Regular cardiac myocyte (primary cell): Measurements from ENCODE around the gene TRNP1. TPM values are rescaled to one million over a fixed set of nuclear protein-coding genes. Genes with fewer than 3 reads are reported as not detected.

Source experiments
- total RNA-seq: library from RNA; depleted of rRNA; stranded (reverse); fragments of >200 nt; gene quantifications from 2 replicates; pipeline ENCODE4 v1.2.3, GENCODE V29; 2014

Gene TRNP1, protein sequence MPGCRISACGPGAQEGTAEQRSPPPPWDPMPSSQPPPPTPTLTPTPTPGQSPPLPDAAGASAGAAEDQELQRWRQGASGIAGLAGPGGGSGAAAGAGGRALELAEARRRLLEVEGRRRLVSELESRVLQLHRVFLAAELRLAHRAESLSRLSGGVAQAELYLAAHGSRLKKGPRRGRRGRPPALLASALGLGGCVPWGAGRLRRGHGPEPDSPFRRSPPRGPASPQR
- 12.1 and 17.4 TPM in 2 replicates for total RNA-seq

DNA sequence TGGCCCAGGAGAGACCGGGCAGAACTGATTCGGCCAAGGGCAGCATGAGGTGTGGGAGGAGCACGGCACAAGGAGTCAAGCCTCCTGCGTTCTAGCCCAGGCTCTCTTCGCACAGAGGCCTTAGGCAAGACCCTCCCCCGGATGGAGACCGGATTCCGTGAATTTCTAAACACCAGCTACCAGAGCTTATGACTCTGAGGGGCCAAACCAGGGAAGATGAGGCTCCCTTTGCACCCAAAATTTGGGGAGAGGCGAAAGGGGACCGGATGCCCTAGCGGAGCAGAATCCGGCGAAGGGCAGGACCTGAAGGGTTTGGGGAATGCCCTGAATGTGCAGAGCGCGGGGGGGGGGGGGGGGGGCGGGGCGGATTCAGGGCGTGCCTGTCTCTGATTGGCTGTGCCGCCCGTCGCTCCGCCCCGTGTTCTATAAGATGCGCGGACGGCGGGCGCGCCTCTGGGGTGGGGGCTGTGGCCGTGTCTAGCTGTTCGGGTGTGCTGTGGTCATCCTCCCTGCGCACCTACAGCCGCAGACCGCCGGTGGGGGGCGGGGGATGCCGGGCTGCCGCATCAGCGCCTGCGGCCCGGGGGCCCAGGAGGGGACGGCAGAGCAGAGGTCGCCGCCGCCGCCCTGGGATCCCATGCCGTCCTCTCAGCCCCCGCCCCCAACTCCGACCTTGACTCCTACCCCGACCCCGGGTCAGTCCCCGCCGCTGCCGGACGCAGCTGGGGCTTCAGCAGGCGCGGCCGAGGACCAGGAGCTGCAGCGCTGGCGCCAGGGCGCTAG, at the start of gene TRNP1:
TSS of gene TRNP1 (plus strand) at position 456 of the 783 bp plus-strand sequence. CDS start at position 551, 95 bp downstream.

DNA sequence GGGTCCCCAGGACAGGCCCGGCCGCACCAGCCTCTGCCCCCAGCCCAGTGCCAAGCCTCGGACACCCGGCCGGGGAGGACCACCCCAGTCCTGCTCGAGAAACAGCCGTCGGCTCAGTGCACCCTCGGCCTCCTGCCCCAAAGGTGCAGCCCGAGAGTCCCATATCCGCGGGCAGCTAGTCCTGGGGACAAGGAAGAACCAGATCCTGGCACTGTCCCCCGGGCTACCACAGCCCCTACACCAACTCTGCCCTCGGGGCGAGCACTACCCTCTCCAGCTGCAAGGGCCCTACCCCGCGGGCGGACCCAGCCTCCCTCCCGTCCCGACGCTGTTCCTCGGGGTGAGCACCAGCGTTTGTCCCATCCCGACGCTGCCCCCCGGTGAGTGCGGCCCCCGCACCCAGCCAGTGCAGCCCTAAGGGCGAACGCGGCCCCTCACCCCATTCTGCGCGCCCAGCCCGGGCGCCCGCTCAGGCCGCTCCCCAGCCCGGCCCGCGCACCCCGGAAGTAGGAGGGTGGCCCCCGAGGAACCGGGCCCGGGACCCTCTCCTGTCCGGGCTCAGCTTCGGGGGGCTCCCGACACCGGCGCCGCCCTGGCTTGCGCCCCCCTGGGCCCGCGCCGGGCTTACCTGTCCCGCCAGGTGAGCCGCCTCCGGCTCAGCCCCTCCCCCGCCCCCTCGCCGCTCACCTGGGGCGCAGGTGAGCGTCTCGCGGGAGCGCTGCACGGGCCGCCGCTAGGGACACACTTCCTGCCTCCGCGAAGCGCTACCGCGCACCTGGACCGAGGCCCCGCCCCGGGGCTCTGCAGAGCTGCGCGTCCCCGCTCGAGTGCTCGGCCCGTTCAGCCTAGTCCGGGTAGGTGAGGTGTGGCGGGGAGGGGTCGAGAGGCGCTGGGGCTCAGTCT, 33.5 kb upstream of the TRNP1 start, which contains the start of gene KDF1:
TSS of gene KDF1 (minus strand) at position 747 of the 903 bp plus-strand sequence. CDS start 8,088 bp downstream, outside the sequence.

Other genes starting within 250 kb of the TRNP1 start
- gene PIGV, start 205.7 kb upstream of the TRNP1 start, total RNA-seq: 11.7 and 29.6 TPM in 2 replicates
- 7.7 and 10.4 TPM in 2 replicates for gene ZDHHC18, start 167.0 kb upstream of the TRNP1 start, total RNA-seq
- gene SFN, start 130.5 kb upstream of the TRNP1 start, total RNA-seq: 0.56 and 2.7 TPM in 2 replicates
- 7.5 and 8.7 TPM in 2 replicates for gene GPN2, start 103.4 kb upstream of the TRNP1 start, total RNA-seq
- 6.5 and 10.2 TPM in 2 replicates for gene GPATCH3, start 93.2 kb upstream of the TRNP1 start, total RNA-seq
- gene NR0B2, start 79.7 kb upstream of the TRNP1 start, total RNA-seq: not detected in 2 replicates
- gene NUDC, start 71.9 kb upstream of the TRNP1 start, total RNA-seq: 18.3 and 71.9 TPM in 2 replicates
- 0.28 TPM in 1 of 2 replicates, not detected in the other for gene KDF1, start 33.2 kb upstream of the TRNP1 start, total RNA-seq
- gene TENT5B, start 19.2 kb downstream of the TRNP1 start, total RNA-seq: 1.4 and 1.9 TPM in 2 replicates
- gene SLC9A1, start 161.4 kb downstream of the TRNP1 start, total RNA-seq: 2.9 and 3.4 TPM in 2 replicates
- gene WDTC1, start 240.9 kb downstream of the TRNP1 start, total RNA-seq: 19.0 and 21.4 TPM in 2 replicates